ENCODE data around the gene CDC42SE1. TPM values are rescaled to one million over a fixed set of nuclear protein-coding genes. Genes with fewer than 3 reads are reported as not detected.

The CDC42SE1 gene
- total RNA-seq, 1 experiment from 2014 or later = 81.2 TPM

- ChIA-PET POLR2A (no interaction called here), CTCF (no interaction called here)
- Histone ChIP-seq H3K4me1 (ENCODE audit: control insufficient read depth, insufficient read depth, low read length) (no peaks in the 10 kb centered on the region), H3K9me3 (ENCODE audit: control insufficient read depth, insufficient read depth, low read depth, low read length) (no peaks in the 10 kb centered on the region), H3K27me3 (ENCODE audit: control insufficient read depth, insufficient read depth, low read length) (no peaks in the 10 kb centered on the region), H3K36me3 (ENCODE audit: control insufficient read depth, insufficient read depth, low read length) (0 out of 2 replicates have a peak, but pooled peaks cover under 1% of the 10 kb centered on the region), H3K27ac (ENCODE audit: low read length) (no peak overlapping the region), H3K4me3 (ENCODE audit: low read depth in 2 of 2, low read length in 2 of 2) (no peak overlapping the region)
- no peak for TF ChIP-seq REST (IDR thresholded peaks at IDR 0.05; ENCODE audit: insufficient read depth in 1 of 2, low read depth in 2 of 2, low read length in 1 of 2)
- no peak for TF ChIP-seq TCF7L2 (IDR thresholded peaks at IDR 0.05; ENCODE audit: low read depth, low read length)
- no peak for TF ChIP-seq SIN3A (IDR thresholded peaks at IDR 0.05; ENCODE audit: borderline replicate concordance, insufficient read depth, low read depth, low read length)
- no peak for TF ChIP-seq CTCF (IDR thresholded peaks at IDR 0.05)
- no peak for TF ChIP-seq POLR2AphosphoS5 (IDR thresholded peaks at IDR 0.05; ENCODE audit: low read depth, low read length)
- intact Hi-C loops (cut with micrococcal nuclease; ENCODE audit: unreplicated experiment) (no loop called here), in situ Hi-C loops (cut with HindIII; ENCODE audit: low pct_unique_long_range_greater_than_20kb, low sequenced_read_pairs) (no loop called here)
- DNase-seq (ENCODE audit: low read depth, low spot score) (no peak), ATAC-seq (no peak)
- no TSS peak for BruUV-seq (replicated peaks)
Measured at GRCh38 chr1:151039521-151039920, 19.9 kb downstream of the CDC42SE1 start.

- intact Hi-C loops (cut with micrococcal nuclease; ENCODE audit: unreplicated experiment) = no loop called here
- 0 out of 2 replicates have a peak, but pooled peaks cover 2% of the 10 kb centered on the region for H3K36me3 ChIP-seq (ENCODE audit: control insufficient read depth, insufficient read depth, low read length)
- no TSS peak for BruUV-seq (replicated peaks)
- DNase-seq (ENCODE audit: low read depth, low spot score) = no peak
- no peak for ATAC-seq
- POLR2A ChIA-PET = no interaction called here
- H3K4me1 ChIP-seq (ENCODE audit: control insufficient read depth, insufficient read depth, low read length) = no peaks in the 10 kb centered on the region
- no peak overlapping the region for H3K4me3 ChIP-seq (ENCODE audit: low read depth in 2 of 2, low read length in 2 of 2)
- no peaks in the 10 kb centered on the region for H3K27me3 ChIP-seq (ENCODE audit: control insufficient read depth, insufficient read depth, low read length)
- no peak for TF ChIP-seq CTCF (IDR thresholded peaks at IDR 0.05)
- no peak for TF ChIP-seq SIN3A (IDR thresholded peaks at IDR 0.05; ENCODE audit: borderline replicate concordance, insufficient read depth, low read depth, low read length)
- TF ChIP-seq REST (IDR thresholded peaks at IDR 0.05; ENCODE audit: insufficient read depth in 1 of 2, low read depth in 2 of 2, low read length in 1 of 2) = no peak
- TF ChIP-seq POLR2AphosphoS5 (IDR thresholded peaks at IDR 0.05; ENCODE audit: low read depth, low read length) = no peak
- TF ChIP-seq TCF7L2 (IDR thresholded peaks at IDR 0.05; ENCODE audit: low read depth, low read length) = no peak
- no peaks in the 10 kb centered on the region for H3K9me3 ChIP-seq (ENCODE audit: control insufficient read depth, insufficient read depth, low read depth, low read length)
- CTCF ChIA-PET = no interaction called here
- in situ Hi-C loops (cut with HindIII; ENCODE audit: low pct_unique_long_range_greater_than_20kb, low sequenced_read_pairs) = no loop called here
- H3K27ac ChIP-seq (ENCODE audit: low read length) = no peak overlapping the region
Measured at GRCh38 chr1:151037032-151037431, 22.4 kb downstream of the CDC42SE1 start.

All from Panc1 (cell line).